Measurements from ENCODE around the gene RAB6A.
"Not testable (repeated sequence)": the region's sequence is repeated elsewhere in the genome, so short reads cannot be mapped to it uniquely, and the experiment has no call there.

Gene RAB6A

GRCh38 chr11:73760679-73761402 is at the start of gene RAB6A:
Gene RAB6A (minus strand): TSS chr11:73761074. CDS start chr11:73760635, 439 bp downstream.
- H3K27ac Mint-ChIP-seq, result peak within 1 kb of the TSS; percentile 93

GRCh38 chr11:73810637-73811036 is 49.8 kb upstream of the RAB6A start:
- H3K36me3 Mint-ChIP-seq (ENCODE audit: low read depth), result peaks cover 41% of the 10 kb centered on the region
- no peak overlapping the region for H3K4me3 Mint-ChIP-seq
- H3K9me3 Mint-ChIP-seq, result no peaks in the 10 kb centered on the region
- H3K27ac Mint-ChIP-seq, result no peak overlapping the region
- no peaks in the 10 kb centered on the region for H3K4me1 Mint-ChIP-seq (ENCODE audit: low read depth)
- no peaks in the 10 kb centered on the region for H3K27me3 Mint-ChIP-seq

More at GRCh38 chr11:73760679-73761402, at the start of gene RAB6A:
- H3K9me3 Mint-ChIP-seq, result no peaks in the 10 kb centered on the region
- peak within 1 kb of the TSS; percentile 93 for H3K4me3 Mint-ChIP-seq
- no peaks in the 10 kb centered on the region for H3K27me3 Mint-ChIP-seq
- H3K4me1 Mint-ChIP-seq (ENCODE audit: low read depth), result peaks cover 36% of the 10 kb centered on the region
- peaks cover 3% of the 10 kb centered on the region for H3K36me3 Mint-ChIP-seq (ENCODE audit: low read depth)

GRCh38 chr11:73808052-73808451 is 47.2 kb upstream of the RAB6A start:
- Mint-ChIP-seq H3K9me3 (no peaks in the 10 kb centered on the region), H3K4me3 (no peak overlapping the region), H3K27me3 (no peaks in the 10 kb centered on the region), H3K4me1 (ENCODE audit: low read depth) (no peaks in the 10 kb centered on the region), H3K36me3 (ENCODE audit: low read depth) (peaks cover 35% of the 10 kb centered on the region), H3K27ac (no peak overlapping the region)

GRCh38 chr11:73804712-73805111 is 43.8 kb upstream of the RAB6A start:
- peaks cover 24% of the 10 kb centered on the region for H3K36me3 Mint-ChIP-seq (ENCODE audit: low read depth)
- no peak overlapping the region for H3K27ac Mint-ChIP-seq
- H3K27me3 Mint-ChIP-seq, result no peaks in the 10 kb centered on the region
- no peak overlapping the region for H3K4me3 Mint-ChIP-seq
- no peaks in the 10 kb centered on the region for H3K9me3 Mint-ChIP-seq
- H3K4me1 Mint-ChIP-seq (ENCODE audit: low read depth), result no peaks in the 10 kb centered on the region

- H3K27me3 Mint-ChIP-seq, result no peaks in the 10 kb centered on the region
- H3K9me3 Mint-ChIP-seq, result no peaks in the 10 kb centered on the region
- H3K4me1 Mint-ChIP-seq (ENCODE audit: low read depth), result no peaks in the 10 kb centered on the region
- no peak overlapping the region for H3K4me3 Mint-ChIP-seq
- peaks cover 10% of the 10 kb centered on the region for H3K36me3 Mint-ChIP-seq (ENCODE audit: low read depth)
- no peak overlapping the region for H3K27ac Mint-ChIP-seq
Observed at GRCh38 chr11:73801136-73801535, 40.3 kb upstream of the RAB6A start.

- Mint-ChIP-seq H3K36me3 (ENCODE audit: low read depth) (peaks cover 5% of the 10 kb centered on the region), H3K27me3 (no peaks in the 10 kb centered on the region), H3K9me3 (no peaks in the 10 kb centered on the region), H3K27ac (no peak overlapping the region), H3K4me1 (ENCODE audit: low read depth) (no peaks in the 10 kb centered on the region), H3K4me3 (no peak overlapping the region)
Observed at GRCh38 chr11:73800276-73800806, 39.5 kb upstream of the RAB6A start.

- H3K9me3 Mint-ChIP-seq, result no peaks in the 10 kb centered on the region
- peaks cover 9% of the 10 kb centered on the region for H3K36me3 Mint-ChIP-seq (ENCODE audit: low read depth)
- no peak overlapping the region for H3K4me3 Mint-ChIP-seq
- no peaks in the 10 kb centered on the region for H3K27me3 Mint-ChIP-seq
- H3K27ac Mint-ChIP-seq, result no peak overlapping the region
- no peaks in the 10 kb centered on the region for H3K4me1 Mint-ChIP-seq (ENCODE audit: low read depth)
Observed at GRCh38 chr11:73797457-73797856, 36.6 kb upstream of the RAB6A start.

GRCh38 chr11:73795925-73796632 is 35.2 kb upstream of the RAB6A start:
- Mint-ChIP-seq H3K4me3 (no peak overlapping the region), H3K27ac (no peak overlapping the region), H3K36me3 (ENCODE audit: low read depth) (peaks cover 9% of the 10 kb centered on the region), H3K4me1 (ENCODE audit: low read depth) (peaks cover 5% of the 10 kb centered on the region), H3K27me3 (no peaks in the 10 kb centered on the region), H3K9me3 (no peaks in the 10 kb centered on the region)

- H3K4me3 Mint-ChIP-seq, result no peak overlapping the region
- peaks cover 24% of the 10 kb centered on the region for H3K4me1 Mint-ChIP-seq (ENCODE audit: low read depth)
- no peaks in the 10 kb centered on the region for H3K27me3 Mint-ChIP-seq
- H3K36me3 Mint-ChIP-seq (ENCODE audit: low read depth), result peaks cover 6% of the 10 kb centered on the region
- no peak overlapping the region for H3K27ac Mint-ChIP-seq
- H3K9me3 Mint-ChIP-seq, result no peaks in the 10 kb centered on the region
Observed at GRCh38 chr11:73792584-73792983, 31.7 kb upstream of the RAB6A start.

- H3K4me3 Mint-ChIP-seq, result peak overlapping the region; percentile 99
- H3K27ac Mint-ChIP-seq, result peak overlapping the region; percentile 63
- H3K4me1 Mint-ChIP-seq (ENCODE audit: low read depth), result peaks cover 30% of the 10 kb centered on the region
- peaks cover 4% of the 10 kb centered on the region for H3K36me3 Mint-ChIP-seq (ENCODE audit: low read depth)
- H3K9me3 Mint-ChIP-seq, result no peaks in the 10 kb centered on the region
- H3K27me3 Mint-ChIP-seq, result no peaks in the 10 kb centered on the region
Observed at GRCh38 chr11:73789279-73789670, 28.4 kb upstream of the RAB6A start.

- Mint-ChIP-seq H3K36me3 (ENCODE audit: low read depth) (no peaks in the 10 kb centered on the region), H3K4me3 (peak within 1 kb of the TSS; percentile 99), H3K9me3 (no peaks in the 10 kb centered on the region), H3K27ac (peak within 1 kb of the TSS; percentile 100), H3K27me3 (no peaks in the 10 kb centered on the region), H3K4me1 (ENCODE audit: low read depth) (peaks cover 30% of the 10 kb centered on the region)
Observed at GRCh38 chr11:73787643-73788558, 27.0 kb upstream of the RAB6A start, which contains the start of gene MRPL48. Gene MRPL48 (plus strand): TSS chr11:73787874. CDS start chr11:73787972, 98 bp downstream.

GRCh38 chr11:73787051-73787642 is 26.3 kb upstream of the RAB6A start:
- peak overlapping the region; percentile 100 for H3K27ac Mint-ChIP-seq
- no peaks in the 10 kb centered on the region for H3K9me3 Mint-ChIP-seq
- H3K36me3 Mint-ChIP-seq (ENCODE audit: low read depth), result no peaks in the 10 kb centered on the region
- no peaks in the 10 kb centered on the region for H3K27me3 Mint-ChIP-seq
- H3K4me1 Mint-ChIP-seq (ENCODE audit: low read depth), result peaks cover 30% of the 10 kb centered on the region
- H3K4me3 Mint-ChIP-seq, result peak overlapping the region; percentile 99

- not testable (repeated sequence) for H3K9me3 Mint-ChIP-seq; H3K27me3 Mint-ChIP-seq; H3K27ac Mint-ChIP-seq; H3K4me3 Mint-ChIP-seq; H3K36me3 Mint-ChIP-seq (ENCODE audit: low read depth)
- H3K4me1 Mint-ChIP-seq (ENCODE audit: low read depth), result peaks cover 25% of the 10 kb centered on the region
Observed at GRCh38 chr11:73785467-73785866, 24.6 kb upstream of the RAB6A start.

GRCh38 chr11:73784734-73785133 is 23.9 kb upstream of the RAB6A start:
- Mint-ChIP-seq H3K27me3 (no peaks in the 10 kb centered on the region), H3K4me1 (ENCODE audit: low read depth) (peaks cover 28% of the 10 kb centered on the region), H3K36me3 (ENCODE audit: low read depth) (no peaks in the 10 kb centered on the region), H3K27ac (no peak overlapping the region), H3K4me3 (no peak overlapping the region), H3K9me3 (no peaks in the 10 kb centered on the region)

Data from stimulated activated naive CD8-positive, alpha-beta T cell treated with anti-CD3 and anti-CD28 coated beads, Interleukin-15, Interleukin-2, amounts not matched to agents 100 ng/mL and 50 ng/mL, for 24 hours (primary cell).